Measurements from ENCODE around the gene OR6B2. TPM values are rescaled to one million over a fixed set of nuclear protein-coding genes. Genes with fewer than 3 reads are reported as not detected.

OR6B2 gene
- total RNA-seq, 1 experiment from 2014 or later: not detected

DNA sequence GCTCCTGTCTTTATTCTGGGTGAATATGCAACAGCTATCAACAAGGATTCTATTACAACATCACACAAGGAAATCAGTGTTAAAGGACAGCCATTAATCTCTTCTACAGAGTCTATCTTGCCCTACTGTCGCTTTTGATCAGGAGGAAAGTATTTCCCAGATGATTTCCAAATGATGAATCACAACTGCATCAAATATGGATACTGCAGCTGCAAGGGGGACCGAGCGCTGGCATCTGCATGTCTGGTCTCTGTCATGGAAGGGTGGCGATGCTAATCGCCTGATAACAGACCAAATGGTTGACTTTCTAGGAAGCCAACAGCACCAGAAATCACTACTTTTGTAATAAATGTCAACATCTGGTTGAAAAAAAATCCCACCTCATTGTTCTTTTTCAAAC lies 44.3 kb upstream of the OR6B2 start:
- no peaks in the 10 kb centered on the region for H3K4me1 ChIP-seq (ENCODE audit: insufficient read depth, low read length, poor library complexity, severe bottlenecking)
- BruUV-seq (replicated peaks): no TSS peak

DNA sequence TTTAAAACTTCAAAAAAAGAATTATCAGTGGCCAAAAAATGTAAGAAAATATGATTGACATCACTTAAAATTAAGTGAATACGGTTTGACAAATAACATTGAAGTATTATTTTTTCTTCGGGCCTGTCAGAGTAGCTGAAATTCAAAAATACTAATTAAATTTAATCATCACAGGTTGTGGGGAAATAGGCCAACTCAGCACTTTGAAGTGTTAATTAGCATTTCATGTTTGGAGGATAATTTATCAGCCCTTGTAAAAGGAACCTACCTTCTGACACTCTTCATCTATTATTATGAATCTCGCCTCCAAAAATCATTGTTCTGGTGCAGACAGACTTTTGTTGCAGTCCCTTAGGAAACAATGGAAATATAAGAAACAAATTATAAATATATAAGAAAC lies 40.7 kb upstream of the OR6B2 start:
- ChIA-PET CTCF (no interaction called here), POLR2A (ENCODE audit: low non-redundant PET) (no interaction called here)
- DNase-seq (ENCODE audit: low spot score): no peak
- intact Hi-C loops (cut with micrococcal nuclease; ENCODE audit: unreplicated experiment): no loop called here
- H3K27ac ChIP-seq (ENCODE audit: low read depth, low read length, poor library complexity, severe bottlenecking): no peak overlapping the region
- H3K9me3 ChIP-seq (ENCODE audit: low read depth, low read length, poor library complexity, severe bottlenecking): no peaks in the 10 kb centered on the region
- no peak overlapping the region for H3K4me3 ChIP-seq (ENCODE audit: low read depth, low read length, poor library complexity, severe bottlenecking)
- no peaks in the 10 kb centered on the region for H3K4me1 ChIP-seq (ENCODE audit: insufficient read depth, low read length, poor library complexity, severe bottlenecking)
- TF ChIP-seq EZH2 (IDR thresholded peaks at IDR 0.05; ENCODE audit: borderline replicate concordance, low read depth, low read length, poor library complexity, severe bottlenecking): no peak
- TF ChIP-seq, protein P1, sequence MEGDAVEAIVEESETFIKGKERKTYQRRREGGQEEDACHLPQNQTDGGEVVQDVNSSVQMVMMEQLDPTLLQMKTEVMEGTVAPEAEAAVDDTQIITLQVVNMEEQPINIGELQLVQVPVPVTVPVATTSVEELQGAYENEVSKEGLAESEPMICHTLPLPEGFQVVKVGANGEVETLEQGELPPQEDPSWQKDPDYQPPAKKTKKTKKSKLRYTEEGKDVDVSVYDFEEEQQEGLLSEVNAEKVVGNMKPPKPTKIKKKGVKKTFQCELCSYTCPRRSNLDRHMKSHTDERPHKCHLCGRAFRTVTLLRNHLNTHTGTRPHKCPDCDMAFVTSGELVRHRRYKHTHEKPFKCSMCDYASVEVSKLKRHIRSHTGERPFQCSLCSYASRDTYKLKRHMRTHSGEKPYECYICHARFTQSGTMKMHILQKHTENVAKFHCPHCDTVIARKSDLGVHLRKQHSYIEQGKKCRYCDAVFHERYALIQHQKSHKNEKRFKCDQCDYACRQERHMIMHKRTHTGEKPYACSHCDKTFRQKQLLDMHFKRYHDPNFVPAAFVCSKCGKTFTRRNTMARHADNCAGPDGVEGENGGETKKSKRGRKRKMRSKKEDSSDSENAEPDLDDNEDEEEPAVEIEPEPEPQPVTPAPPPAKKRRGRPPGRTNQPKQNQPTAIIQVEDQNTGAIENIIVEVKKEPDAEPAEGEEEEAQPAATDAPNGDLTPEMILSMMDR (conservative IDR thresholded peaks at IDR 0.05; ENCODE audit: low read depth, low read length): no peak
- peaks cover 29% of the 10 kb centered on the region for H3K27me3 ChIP-seq (replicated peaks; ENCODE audit: insufficient read depth, low read depth, low read length, poor library complexity)
- no TSS peak for BruUV-seq (replicated peaks)
- H3K36me3 ChIP-seq (ENCODE audit: insufficient read depth, low read length, poor library complexity, severe bottlenecking): no peaks in the 10 kb centered on the region

More for the DNA sequence above, 44.3 kb upstream of the OR6B2 start:
- ChIA-PET POLR2A (ENCODE audit: low non-redundant PET) (no interaction called here), CTCF (no interaction called here)
- Histone ChIP-seq H3K27me3 (replicated peaks; ENCODE audit: insufficient read depth, low read depth, low read length, poor library complexity) (peaks cover 18% of the 10 kb centered on the region), H3K27ac (ENCODE audit: low read depth, low read length, poor library complexity, severe bottlenecking) (no peak overlapping the region), H3K9me3 (ENCODE audit: low read depth, low read length, poor library complexity, severe bottlenecking) (peaks cover 14% of the 10 kb centered on the region), H3K36me3 (ENCODE audit: insufficient read depth, low read length, poor library complexity, severe bottlenecking) (no peaks in the 10 kb centered on the region), H3K4me3 (ENCODE audit: low read depth, low read length, poor library complexity, severe bottlenecking) (no peak overlapping the region)
- DNase-seq (ENCODE audit: low spot score): no peak
- intact Hi-C loops (cut with micrococcal nuclease; ENCODE audit: unreplicated experiment): no loop called here
- TF ChIP-seq EZH2 (IDR thresholded peaks at IDR 0.05; ENCODE audit: borderline replicate concordance, low read depth, low read length, poor library complexity, severe bottlenecking): no peak
- TF ChIP-seq, protein P1 (conservative IDR thresholded peaks at IDR 0.05; ENCODE audit: low read depth, low read length): no peak

DNA sequence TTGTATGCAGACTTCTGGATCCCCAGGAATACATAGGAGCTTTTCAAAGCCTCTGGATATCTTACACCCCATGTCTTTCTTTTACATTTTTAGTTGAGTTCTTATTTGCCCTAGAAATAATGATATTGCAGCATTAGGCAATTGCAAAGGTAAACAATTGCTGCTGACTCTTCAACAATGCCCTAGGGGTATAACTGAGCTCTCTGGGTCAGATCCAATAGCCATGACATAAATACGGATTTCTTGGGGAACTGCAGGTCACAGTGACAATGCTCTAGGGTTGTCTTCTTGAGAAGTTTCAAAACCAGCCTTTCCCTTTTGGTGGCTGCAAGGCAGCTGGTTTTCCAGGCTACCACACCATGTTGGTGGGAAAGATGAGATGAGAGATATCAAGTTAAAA lies 39.6 kb upstream of the OR6B2 start:
- Histone ChIP-seq H3K9me3 (ENCODE audit: low read depth, low read length, poor library complexity, severe bottlenecking) (no peaks in the 10 kb centered on the region), H3K4me3 (ENCODE audit: low read depth, low read length, poor library complexity, severe bottlenecking) (no peak overlapping the region), H3K36me3 (ENCODE audit: insufficient read depth, low read length, poor library complexity, severe bottlenecking) (no peaks in the 10 kb centered on the region), H3K4me1 (ENCODE audit: insufficient read depth, low read length, poor library complexity, severe bottlenecking) (no peaks in the 10 kb centered on the region), H3K27ac (ENCODE audit: low read depth, low read length, poor library complexity, severe bottlenecking) (no peak overlapping the region), H3K27me3 (replicated peaks; ENCODE audit: insufficient read depth, low read depth, low read length, poor library complexity) (peaks cover 37% of the 10 kb centered on the region)
- no peak for TF ChIP-seq EZH2 (IDR thresholded peaks at IDR 0.05; ENCODE audit: borderline replicate concordance, low read depth, low read length, poor library complexity, severe bottlenecking)
- TF ChIP-seq, protein P1 (conservative IDR thresholded peaks at IDR 0.05; ENCODE audit: low read depth, low read length): no peak
- ChIA-PET CTCF (interaction anchor here (0.7 kb wide), 1 partner anchor 56 kb away, joined by 4 read pairs; no protein-coding TSS in a partner anchor), POLR2A (ENCODE audit: low non-redundant PET) (no interaction called here)
- no peak for DNase-seq (ENCODE audit: low spot score)
- BruUV-seq (replicated peaks): no TSS peak
- intact Hi-C loops (cut with micrococcal nuclease; ENCODE audit: unreplicated experiment): no loop called here
